ENCODE measurements around the gene RASA1.

The RASA1 gene

DNA sequence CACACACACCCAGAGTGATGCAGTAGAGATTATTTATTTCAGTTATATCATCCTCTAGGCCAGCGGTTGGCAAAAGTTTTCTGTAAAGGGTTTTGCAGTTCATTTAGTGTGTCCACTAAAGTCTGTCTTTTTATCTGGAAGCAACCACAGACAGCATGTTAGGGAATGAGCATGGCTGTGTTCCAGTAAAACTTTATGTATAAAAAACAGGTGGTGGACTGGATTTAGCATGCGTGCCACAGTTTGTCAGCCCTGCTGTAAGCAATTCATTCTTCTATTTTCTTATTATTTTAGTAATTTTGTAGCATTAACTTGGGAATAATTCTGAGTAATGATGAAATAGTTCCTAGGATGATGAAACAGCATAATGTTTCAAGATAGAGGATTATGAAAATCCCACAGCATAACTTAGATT is 93.4 kb downstream of the RASA1 start:
- no peak for DNase-seq

DNA sequence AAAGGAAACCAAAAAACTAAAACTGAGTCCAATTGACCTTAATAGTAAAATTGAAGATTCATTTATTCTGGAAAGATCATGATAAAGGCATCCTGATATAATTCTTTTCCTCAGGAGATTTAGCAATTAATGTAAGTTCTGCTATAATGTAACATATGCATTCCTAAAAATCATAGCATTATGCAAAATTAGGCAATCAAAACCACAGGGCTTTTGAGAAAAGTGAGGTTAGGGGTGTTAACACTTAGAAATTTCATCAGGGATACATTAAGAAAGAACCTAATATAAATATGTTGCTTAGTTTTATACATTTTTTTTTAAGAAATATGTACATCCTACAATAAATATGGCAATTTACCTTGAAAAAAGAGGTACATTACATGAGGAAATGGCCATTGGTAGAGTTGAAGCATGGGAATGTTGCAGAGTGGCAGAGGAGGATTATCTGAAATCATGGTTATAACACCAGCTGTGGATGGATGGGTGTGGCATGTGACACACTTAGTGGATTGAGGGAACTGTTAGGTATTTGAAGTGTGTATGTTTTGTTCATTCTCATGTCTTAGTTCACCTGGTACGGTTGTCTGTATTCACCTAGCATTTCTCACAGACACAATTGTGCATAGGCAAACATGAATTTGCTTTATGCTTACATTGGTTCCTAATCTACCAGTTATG is 94.0 kb downstream of the RASA1 start:
- no peak for DNase-seq

DNA sequence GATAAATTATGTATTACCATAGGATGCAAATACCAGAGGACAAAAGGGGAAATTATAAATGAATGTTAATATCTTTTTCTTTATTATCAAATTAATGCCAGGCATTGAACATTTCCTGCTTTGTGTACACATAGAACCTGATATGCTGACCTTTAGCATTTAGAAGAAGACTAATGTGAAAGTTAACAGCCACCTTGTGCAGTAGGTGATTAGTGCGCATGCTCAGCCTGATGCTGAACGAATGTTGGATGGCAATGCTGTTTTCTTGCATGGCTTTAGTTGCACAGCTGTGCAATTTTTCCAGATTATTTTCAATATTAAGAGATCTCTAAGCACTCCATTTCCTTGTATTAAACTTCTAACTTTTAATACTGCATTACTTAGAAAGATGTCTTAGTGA is 99.6 kb downstream of the RASA1 start:
- DNase-seq = no peak

DNA sequence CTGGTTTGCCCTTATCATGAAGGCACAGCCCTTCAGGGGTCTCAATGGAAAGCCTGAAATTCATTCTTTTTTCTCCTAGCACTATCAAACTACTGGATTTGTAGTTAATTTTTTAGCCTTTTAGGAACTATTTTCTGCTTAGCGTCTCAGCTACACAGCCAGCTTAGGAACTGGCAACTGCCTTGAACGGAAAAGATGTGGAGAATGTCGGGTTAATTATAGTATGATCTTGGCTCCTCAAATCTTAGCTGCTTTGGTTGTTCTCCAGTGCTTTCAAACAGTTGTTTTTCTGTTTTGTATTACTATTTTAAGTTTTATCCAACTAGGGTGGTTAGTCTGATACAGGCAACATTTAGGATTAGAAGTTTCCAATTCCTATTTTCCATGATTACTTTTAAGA is 100.9 kb downstream of the RASA1 start:
- DNase-seq = no peak

DNA sequence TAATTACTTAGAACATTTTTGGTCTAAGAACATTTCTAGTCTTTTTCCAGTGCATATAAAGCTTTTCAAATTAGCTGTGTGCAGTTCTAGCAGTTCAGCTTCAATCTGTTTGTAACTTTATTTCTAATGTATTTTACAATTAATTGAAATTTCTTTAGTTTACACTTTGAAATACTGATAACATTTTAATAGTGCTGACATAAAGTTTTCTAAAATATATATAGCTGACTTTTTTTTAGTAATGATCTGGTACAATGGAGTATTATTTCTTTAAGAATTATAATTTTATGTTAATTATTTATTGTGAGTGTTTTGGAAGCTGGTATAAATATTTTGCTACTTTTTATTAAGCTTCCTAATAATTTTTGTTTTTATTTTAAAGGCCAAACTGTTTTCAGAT is 101.7 kb downstream of the RASA1 start:
- no peak for DNase-seq

DNA sequence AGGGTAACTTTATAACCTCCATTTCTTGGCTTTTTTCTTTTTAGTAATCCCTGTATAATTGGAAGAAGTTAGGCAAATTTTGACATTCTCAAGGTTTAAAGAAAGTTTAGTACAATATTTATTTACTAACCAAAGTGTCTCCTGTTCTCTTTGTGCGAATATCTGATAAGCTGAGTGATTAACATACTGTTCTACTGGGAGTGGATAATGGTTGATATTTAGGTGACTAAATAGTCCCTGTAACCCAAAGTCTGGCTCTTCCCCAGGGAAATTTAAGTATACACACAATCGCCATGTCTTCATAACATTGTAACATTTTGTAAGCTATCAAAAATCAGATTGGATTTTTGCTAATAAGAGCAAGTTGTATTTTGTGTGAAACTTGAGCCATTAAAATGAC is 105.0 kb downstream of the RASA1 start:
- no peak for DNase-seq

DNA sequence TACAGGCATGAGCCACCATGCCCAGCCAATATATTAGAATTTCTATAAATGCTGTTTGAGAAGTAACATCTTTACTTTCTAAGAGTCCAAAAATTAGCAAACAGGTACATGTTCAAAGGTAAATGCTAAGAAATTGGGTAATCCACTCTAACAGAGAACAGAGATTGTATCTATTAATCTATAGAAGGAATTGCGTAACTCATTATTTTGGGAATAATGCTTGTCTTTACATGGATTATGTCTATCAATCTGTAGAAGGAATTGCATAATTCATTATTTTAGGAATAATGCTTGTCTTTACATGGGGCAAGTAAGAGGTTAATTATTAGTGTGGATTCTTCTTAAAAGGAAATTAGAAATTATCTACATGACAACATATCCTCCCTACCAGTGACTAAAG is 114.5 kb downstream of the RASA1 start:
- no peak for DNase-seq

DNA sequence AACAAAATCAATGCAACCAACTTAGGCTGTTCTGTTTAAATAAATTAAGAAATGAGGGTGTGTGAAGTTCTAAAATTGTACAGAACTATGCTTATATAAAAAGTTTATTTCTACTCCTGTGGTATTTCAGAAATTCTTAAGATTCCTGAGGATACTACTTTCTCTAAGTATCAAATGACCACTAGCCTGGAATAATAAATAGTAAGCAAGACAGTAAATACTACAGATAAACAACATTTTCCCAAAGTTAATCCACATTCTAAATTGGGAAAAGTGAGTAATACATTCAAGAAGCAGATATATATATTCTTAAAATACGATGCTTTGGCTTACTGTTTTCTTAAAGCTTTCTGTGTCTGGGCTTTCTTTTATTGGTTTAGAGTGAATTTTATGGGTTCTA is 115.5 kb downstream of the RASA1 start:
- DNase-seq = no peak

DNA sequence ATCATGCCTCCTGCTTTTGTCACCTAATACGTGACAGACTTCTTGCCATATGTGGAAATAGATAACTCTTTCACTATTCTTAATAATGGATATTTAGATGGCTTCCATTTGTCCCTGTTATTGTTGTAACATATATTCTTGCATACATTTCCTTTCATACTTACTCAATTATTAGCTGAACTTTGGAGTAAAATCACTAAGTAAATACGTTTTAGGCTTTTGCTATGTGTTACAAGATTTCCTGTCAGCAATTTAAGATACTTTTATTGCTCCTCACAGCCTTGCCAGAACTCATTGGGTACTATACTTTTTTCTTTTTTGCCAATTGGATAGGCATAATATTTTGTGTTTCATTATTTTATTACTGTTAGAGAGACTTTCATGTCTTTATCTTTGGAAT is 118.1 kb downstream of the RASA1 start:
- DNase-seq = no peak

DNA sequence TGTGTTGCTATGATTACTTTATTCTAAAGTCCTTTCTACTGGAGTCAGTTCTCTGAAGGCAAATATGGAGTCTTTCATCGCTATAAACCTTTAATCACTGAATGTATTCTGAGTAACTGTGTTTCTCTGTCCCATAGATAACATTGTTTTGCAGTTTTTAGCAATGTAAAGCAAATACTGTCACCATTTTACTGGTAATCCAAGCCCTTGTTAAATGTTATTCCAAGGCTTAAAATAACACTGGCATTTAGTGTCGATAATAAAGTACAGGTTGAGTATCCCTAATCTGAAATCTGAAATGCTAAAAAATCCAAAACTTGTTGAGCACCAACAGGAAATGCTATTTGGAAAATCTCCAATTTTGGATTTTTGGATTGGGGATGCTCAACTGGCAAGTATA is 120.4 kb downstream of the RASA1 start:
- DNase-seq = no peak

DNA sequence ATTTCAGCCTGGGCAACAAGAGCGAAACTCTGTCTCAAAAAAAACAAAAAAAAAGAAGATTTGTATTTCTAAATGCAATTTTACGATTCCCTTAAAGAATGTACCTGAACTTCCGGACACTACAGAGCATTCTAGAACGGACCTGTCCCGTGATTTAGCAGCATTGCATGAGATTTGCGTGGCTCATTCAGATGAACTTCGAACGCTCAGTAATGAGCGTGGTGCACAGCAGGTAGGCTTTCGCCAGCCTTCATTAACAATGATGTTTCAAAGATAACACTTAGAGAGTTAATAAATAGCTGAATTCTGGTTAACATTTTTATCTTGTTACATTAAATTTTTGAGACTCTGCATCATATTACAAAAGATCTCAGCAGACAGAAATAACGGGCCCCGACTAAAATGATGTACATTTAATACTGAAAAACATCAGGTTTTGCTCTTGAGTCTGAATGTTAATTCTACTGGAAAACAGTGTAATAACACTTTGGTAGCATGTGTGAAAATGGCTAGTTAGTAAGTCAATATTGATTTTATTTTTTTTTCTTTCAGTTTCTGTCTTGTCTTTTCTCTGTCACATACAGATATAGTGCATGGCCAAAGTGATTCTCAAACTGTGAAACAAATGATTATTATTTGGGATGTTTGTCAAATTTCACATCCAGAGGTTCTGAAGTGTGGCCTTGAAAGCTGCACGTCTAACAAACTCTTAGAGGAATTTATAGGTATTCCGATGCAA is 121.8 kb downstream of the RASA1 start:
- no peak for DNase-seq

DNA sequence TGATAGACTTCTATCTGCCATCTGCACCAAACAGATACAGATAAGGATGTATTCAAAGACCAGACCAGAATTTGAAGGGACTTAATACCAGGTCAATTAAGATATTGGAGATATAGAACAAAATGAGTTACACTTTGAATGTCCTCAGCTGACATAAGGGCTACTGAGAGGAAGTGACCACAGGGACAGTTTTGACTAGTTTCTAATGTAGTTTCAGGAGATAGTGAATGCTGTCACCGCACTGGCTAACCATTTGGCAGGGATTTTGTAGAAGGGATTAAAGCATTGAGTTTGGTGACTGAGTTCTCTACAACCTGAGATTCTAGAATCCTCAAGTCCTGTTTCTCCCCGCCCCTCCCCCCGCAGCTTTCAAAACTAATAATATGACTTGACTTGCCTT is 122.4 kb downstream of the RASA1 start:
- no peak for DNase-seq

DNA sequence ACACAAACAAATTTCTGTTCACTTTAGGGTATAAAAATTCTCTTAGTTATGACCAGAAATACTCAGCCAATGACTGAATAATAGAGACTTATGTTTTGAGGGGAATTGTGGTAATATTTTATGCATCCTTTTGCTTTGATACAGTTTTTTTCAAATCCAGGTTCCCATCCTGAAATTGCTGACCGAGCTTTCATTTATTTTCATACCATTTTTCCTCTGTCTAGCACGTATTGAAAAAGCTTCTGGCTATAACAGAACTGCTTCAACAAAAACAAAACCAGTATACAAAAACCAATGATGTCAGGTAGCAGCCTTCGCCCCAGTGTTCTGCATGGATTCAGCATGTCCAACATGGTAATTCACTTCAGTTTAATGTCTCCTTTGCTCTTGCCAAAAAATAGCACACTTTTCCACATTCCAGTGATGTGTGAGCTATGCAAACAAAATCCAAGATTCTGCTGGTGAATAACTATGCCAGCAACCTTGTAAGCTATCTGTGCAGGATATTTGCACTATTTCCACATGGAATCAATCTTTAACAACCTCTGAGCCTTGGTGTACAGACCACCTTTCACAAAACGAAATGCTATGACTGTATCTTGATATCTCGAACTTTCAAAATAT is 123.0 kb downstream of the RASA1 start:
- no peak for DNase-seq

DNA sequence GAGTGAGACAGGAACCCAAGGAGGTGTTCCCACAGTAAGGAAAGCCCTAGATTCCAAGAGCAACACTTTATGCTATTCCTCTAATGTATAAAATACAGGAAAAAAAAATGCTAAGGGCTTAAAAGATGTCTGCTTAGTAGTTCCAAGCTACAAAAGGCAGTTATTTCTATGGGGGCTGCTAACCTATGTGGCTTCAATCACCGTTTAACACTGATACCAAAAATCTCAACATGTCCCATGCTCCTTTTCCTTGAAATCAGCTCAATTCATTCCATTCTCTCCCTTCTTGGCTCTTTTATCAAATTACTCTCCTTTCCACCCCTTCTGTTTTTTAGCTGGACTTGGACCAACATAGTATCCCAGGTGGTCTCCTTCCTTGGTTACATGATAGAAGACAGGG is 124.5 kb downstream of the RASA1 start:
- no peak for DNase-seq

DNA sequence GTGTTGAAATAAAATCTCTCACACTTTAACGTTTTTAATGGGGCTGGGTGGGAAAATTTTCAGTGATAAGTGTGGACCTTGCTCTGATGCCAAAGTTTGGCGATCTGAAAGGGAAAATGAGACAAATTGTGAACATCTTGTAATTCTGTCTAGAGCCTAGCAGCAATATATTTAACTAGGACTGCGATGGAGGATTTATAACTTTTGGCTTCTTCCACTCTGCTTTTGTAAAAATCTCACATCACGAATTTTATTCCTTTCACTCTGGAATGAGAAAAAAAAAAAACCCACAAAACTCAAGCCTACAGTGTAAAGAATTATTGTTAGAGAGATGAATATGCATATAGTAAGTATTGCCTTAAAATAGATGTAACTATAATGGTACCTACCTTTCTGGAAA is 125.1 kb downstream of the RASA1 start:
- DNase-seq = no peak

DNA sequence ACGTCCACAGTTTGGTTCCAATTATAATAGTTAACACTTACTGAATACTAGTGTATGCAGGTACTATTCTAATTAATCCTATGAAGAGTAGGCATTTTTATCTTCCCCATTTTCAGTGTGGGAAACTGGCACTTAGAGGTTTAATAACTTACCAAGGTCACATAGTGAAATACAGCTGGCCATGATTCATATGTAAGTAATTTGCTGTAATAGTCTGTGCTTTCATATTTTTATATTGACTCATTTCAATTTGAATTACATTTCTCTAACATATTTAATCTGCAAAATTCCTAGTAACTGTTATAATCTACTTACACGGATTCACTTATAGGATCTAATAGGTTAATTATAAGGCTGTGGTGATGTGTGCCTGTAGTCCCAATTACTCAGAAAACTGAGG is 125.6 kb downstream of the RASA1 start:
- DNase-seq = no peak

DNA sequence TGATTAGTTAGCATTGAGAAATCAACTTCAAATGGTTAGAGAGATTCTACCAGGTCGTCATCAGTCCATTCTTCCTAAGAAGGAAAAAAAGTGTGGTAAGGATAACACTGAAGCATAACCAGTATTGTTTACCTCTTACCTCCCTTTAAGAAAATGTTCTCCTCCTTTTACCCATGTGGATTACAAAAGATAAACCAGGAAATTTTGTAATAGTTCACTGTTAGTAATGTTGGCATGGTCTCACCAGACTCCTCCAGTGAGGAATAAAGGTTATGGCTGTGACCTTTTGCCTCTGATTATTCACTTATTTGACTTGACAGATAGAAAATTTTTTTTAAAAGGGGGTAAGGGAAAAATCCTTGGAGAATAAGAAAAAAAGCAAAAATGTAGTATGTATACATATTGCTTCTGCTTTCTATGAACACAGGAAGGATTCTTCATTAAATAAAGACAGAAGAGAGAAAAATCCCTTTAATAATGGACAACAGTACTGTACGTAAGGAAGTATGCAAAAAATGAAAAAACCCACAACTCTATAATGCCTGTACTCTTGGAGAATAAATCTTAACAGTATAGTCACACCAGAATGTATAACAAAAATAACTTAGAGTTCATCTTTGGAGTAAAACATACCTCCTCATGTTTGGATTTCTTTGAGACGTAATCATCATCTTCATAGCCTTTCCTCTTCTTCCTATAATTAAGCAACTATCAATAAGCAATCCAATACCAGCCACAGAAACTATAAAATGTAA is 126.9 kb downstream of the RASA1 start:
- DNase-seq = no peak

DNA sequence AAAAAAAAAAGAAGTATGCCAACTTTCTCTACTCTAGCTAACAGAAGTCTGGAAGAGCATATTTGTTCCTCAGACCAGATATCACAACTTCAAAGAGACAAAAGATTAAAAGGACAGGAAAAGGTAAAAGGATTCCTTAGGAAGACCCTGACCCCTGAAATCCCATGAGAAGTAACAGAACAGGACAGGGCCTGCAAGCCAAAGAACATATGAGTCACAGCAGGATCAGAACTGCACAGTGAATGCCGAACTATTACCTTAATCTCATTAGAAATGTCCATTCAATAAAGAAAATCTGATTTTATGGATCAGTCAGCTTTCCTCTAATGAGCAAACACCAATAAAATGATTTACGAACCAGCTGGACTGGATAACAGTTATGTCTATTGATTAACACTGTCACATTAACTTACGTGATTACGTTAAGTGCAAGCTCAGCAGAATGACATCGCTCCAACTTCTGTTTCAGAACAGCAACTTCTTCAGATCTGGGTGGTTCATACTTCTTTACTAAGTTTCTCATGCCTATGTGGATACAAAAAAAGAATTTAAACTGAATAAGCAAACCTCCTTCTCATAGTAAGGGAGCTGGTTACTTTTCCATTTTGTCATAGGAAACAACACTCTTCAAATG is 131.4 kb downstream of the RASA1 start:
- no peak for DNase-seq

DNA sequence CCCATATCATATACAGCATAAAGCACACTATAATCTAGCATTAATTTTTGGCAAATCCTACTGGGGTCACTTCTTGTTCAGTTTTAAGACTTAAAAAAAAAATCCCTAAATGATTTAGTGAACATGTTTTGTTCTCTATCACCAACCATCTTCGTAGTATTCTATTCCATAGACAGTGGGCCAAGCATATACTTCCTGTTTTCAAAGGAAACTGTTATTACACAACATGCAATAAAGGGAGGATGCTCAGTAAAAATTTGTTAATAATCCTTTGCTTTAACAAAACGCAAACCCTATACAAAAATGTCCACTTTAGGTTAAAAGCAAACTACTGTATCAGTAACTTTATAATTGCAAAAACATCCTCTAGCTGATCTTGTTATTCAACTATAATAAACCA is 132.0 kb downstream of the RASA1 start:
- no peak for DNase-seq

DNA sequence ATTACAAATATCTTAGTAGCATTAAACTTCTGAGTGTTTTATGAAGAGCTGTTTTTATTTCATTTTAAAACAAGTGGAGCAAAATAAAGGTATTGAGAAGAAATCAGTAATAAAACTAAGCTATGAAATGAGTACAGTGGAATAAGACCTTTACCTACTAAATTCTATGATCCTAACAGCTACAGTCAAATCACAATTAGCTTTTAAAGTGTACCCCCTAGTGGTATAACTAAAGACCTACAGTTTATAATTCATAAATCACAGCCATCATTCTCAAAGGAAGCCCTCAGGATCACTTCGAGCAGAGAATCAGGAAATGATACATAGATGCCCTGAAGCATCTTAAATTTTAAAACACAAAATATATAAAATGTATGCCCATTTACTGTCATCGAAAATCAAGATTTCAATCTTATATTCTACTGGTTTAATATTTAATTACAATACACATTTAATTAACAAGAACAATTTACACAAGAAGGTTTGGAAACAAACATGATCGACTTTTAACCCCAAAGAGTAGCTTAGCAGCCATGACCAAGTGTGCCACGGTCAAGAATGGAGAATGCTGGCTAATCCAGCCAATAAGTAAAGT is 132.7 kb downstream of the RASA1 start:
- DNase-seq = no peak

DNA sequence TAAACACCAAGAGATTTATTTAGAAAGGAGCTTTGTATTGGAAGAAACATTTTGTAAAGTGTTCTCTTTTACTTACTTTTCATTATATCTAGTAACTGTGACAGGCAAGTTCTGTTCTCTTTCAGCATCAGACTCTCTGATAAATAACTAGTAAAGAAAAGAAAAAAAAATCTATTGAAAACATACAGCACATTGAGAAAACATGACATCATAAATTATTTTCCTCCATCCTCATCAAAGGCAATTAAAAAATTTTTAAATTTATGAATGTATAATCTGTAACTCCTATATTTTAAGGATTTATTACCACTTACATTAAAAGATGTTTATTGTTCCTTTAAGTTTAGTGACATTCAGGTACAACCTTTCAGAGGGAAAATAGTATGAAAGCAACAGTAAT is 133.9 kb downstream of the RASA1 start:
- no peak for DNase-seq

DNA sequence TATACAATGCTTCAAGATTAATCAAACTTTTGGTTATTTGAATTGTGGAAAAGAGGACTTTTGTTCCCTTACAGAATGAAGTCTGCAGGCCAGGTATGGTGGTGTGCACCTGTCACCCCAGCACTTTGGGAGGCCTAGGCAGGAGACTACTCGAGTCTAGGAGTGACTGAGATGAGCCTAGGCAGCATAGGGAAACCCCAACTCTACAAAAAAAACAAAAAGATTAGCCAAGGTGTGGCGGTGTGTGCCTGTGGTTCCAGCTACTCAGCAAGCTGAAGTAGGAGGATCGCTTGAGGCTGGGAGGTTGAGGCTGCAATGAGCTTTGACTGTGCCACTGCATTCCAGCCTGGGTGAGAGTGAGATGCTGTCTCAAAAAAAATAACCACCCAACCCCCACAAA is 135.7 kb downstream of the RASA1 start:
- DNase-seq = no peak
